Measurements from ENCODE around the gene FNDC8. TPM values are rescaled to one million over a fixed set of nuclear protein-coding genes. Genes with fewer than 3 reads are reported as not detected.
"Not testable (repeated sequence)": the region's sequence is repeated elsewhere in the genome, so short reads cannot be mapped to it uniquely, and the experiment has no call there.

FNDC8 gene
- total RNA-seq, 1 donor: not detected

GRCh38 chr17:35175638-35176415 is 54.4 kb downstream of the FNDC8 start:
- no peak for DNase-seq (ENCODE audit: low read depth)
- no peak for TF ChIP-seq CTCF (IDR thresholded peaks at IDR 0.05; ENCODE audit: insufficient read depth, low read length)
- no peak overlapping the region for H3K4me3 ChIP-seq (ENCODE audit: low read depth, low read length)

GRCh38 chr17:35176897-35177296 is 55.5 kb downstream of the FNDC8 start:
- no peak for DNase-seq (ENCODE audit: low read depth)
- no peak overlapping the region for H3K4me3 ChIP-seq (ENCODE audit: low read depth, low read length)
- TF ChIP-seq CTCF (IDR thresholded peaks at IDR 0.05; ENCODE audit: insufficient read depth, low read length): no peak

- not testable (repeated sequence) for DNase-seq (ENCODE audit: low read depth); H3K4me3 ChIP-seq (ENCODE audit: low read depth, low read length)
Measured at GRCh38 chr17:35179379-35179778, 58.0 kb downstream of the FNDC8 start.

Small RNA genes within 50 kb of the gene (small RNA-seq; reads per million reads assigned to genes)
- not detected for gene AC004223.1
- not detected for gene RNU6-840P

Other genes with a start within 250 kb of the FNDC8 start
- gene CCT6B, start 160.2 kb upstream of the FNDC8 start, total RNA-seq (ENCODE audit: low replicate concordance): 3.2 and 12.0 TPM in 2 replicates
- gene ZNF830, start 160.1 kb upstream of the FNDC8 start, total RNA-seq (ENCODE audit: low replicate concordance): 10.5 and 94.8 TPM in 2 replicates
- 9.2 and 31.0 TPM in 2 replicates for gene LIG3, start 141.1 kb upstream of the FNDC8 start, total RNA-seq (ENCODE audit: low replicate concordance)
- 17.0 TPM in 2 replicates for gene RFFL, start 57.9 kb upstream of the FNDC8 start, total RNA-seq (ENCODE audit: low replicate concordance)
- gene RAD51D, start 1.8 kb upstream of the FNDC8 start, total RNA-seq (ENCODE audit: low replicate concordance): 4.7 and 14.8 TPM in 2 replicates
- 11.7 and 14.1 TPM in 2 replicates for gene NLE1, start 20.7 kb downstream of the FNDC8 start, total RNA-seq (ENCODE audit: low replicate concordance)
- not detected in 2 replicates for gene UNC45B, start 26.2 kb downstream of the FNDC8 start, total RNA-seq (ENCODE audit: low replicate concordance)
- 0.49 TPM in 1 of 2 replicates, not detected in the other for gene SLC35G3, start 72.8 kb downstream of the FNDC8 start, total RNA-seq (ENCODE audit: low replicate concordance)
- 107 and 176 TPM in 2 replicates for gene SLFN5, start 121.5 kb downstream of the FNDC8 start, total RNA-seq (ENCODE audit: low replicate concordance)

Data from fibroblast of the aortic adventitia (primary cell).